Esophagus muscularis mucosa (tissue), 4 donors: ENCODE measurements around the gene BATF3.

Experiments
- EP300 ChIP-seq: sonication (generic); formaldehyde crosslinking; IDR thresholded peaks from one replicate; pipeline ENCODE4 v1.6.1; 2017; ENCODE audit warnings: antibody characterized with exemption
- POLR2A ChIP-seq: fragments of 450-650 bp; IDR thresholded peaks from one replicate; pipeline ENCODE4 v1.6.1; 2017; ENCODE audit warnings: antibody characterized with exemption, moderate library complexity, mild to moderate bottlenecking, low read depth
- POLR2AphosphoS5 ChIP-seq, 2 donors: sonication (generic); formaldehyde crosslinking; IDR thresholded peaks; one replicate each; pipeline ENCODE4 v1.6.1; 2017; ENCODE audit warnings: antibody characterized with exemption in 2 of 2
- TF ChIP-seq, protein P1 (sequence below), 3 experiments: fragments of 200-600 bp in 2 of 3; fragments of 450-650 bp in 1 of 3; sonication (generic) in 2 of 3; IDR thresholded peaks; one replicate each; pipeline ENCODE4 v1.5.1; 2017 to 2019; ENCODE audit warnings: antibody characterized with exemption in 3 of 3, mild to moderate bottlenecking in 2 of 3, moderate library complexity in 1 of 3

DNA sequence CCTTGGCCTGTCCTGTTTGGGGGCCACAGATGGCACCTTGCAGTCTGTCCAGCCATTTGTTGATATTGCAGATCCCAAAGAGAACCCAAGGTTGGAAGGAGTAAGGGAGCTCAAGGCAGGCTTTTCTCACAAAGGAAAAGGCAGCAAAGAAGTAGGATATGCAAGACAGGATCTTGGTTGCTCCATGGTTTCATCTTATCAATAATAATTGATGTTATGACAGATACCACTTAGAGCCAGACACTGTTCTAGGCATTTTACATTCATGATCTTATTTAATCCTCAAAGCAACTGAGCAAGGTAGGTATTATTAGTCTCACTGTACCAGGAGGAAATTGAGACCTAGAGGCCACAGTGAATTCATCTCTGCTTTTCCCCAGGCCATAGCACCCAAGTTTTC lies 28.8 kb downstream of the BATF3 start:
- TF ChIP-seq, protein P1, sequence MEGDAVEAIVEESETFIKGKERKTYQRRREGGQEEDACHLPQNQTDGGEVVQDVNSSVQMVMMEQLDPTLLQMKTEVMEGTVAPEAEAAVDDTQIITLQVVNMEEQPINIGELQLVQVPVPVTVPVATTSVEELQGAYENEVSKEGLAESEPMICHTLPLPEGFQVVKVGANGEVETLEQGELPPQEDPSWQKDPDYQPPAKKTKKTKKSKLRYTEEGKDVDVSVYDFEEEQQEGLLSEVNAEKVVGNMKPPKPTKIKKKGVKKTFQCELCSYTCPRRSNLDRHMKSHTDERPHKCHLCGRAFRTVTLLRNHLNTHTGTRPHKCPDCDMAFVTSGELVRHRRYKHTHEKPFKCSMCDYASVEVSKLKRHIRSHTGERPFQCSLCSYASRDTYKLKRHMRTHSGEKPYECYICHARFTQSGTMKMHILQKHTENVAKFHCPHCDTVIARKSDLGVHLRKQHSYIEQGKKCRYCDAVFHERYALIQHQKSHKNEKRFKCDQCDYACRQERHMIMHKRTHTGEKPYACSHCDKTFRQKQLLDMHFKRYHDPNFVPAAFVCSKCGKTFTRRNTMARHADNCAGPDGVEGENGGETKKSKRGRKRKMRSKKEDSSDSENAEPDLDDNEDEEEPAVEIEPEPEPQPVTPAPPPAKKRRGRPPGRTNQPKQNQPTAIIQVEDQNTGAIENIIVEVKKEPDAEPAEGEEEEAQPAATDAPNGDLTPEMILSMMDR (IDR thresholded peaks at IDR 0.05), result no peak
- TF ChIP-seq POLR2A, result no peak
- no peak for TF ChIP-seq EP300
- no peak for TF ChIP-seq POLR2AphosphoS5 (IDR thresholded peaks at IDR 0.05)
